LHCN-M2 (cell line): Measurements from ENCODE around the gene OR4X1. TPM values are rescaled to one million over a fixed set of nuclear protein-coding genes. Genes with fewer than 3 reads are reported as not detected.
"Not testable (repeated sequence)": the region's sequence is repeated elsewhere in the genome, so short reads cannot be mapped to it uniquely, and the experiment has no call there.

Source experiments
- DNase-seq: peaks from one replicate; pipeline ENCODE4 v3.0.0-alpha.2; 2012; ENCODE audit warnings: low read depth
- polyA plus RNA-seq: library from polyadenylated mRNA; unstranded; fragments of >200 nt; gene quantifications from one replicate; pipeline ENCODE4 v1.2.1, GENCODE V29; 2012; ENCODE audit warnings: missing spikeins
- total RNA-seq: library from RNA; depleted of rRNA; stranded (reverse); fragments of >200 nt; gene quantifications from 2 replicates; pipeline ENCODE4 v1.2.3, GENCODE V29; 2014; rRNA removed

Gene OR4X1, protein sequence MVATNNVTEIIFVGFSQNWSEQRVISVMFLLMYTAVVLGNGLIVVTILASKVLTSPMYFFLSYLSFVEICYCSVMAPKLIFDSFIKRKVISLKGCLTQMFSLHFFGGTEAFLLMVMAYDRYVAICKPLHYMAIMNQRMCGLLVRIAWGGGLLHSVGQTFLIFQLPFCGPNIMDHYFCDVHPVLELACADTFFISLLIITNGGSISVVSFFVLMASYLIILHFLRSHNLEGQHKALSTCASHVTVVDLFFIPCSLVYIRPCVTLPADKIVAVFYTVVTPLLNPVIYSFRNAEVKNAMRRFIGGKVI
- total RNA-seq: not detected in 2 replicates
- not detected for polyA plus RNA-seq

DNA sequence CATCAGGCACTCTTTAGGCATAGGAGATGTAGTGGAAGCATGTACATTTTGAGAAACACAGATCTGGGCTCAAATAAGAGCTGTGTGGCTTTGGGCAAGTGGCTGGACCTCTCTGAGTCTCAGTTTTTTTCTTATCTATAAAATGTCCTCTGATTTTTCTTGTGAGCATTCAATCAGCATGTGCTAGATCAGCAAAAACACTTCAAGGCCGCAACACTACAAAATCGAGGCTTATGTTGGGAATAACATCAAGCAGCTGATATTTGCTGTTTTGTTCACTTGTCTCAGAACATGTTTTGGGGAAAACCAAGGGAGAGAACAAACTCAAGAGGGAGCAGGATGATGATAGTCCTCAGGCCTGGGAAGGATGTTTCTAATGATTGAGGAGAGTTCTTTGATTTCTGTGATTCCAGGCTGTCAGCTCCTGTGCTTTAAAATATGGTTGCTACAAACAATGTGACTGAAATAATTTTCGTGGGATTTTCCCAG is at the start of gene OR4X1:
TSS of gene OR4X1 (plus strand) at position 439 of the 489 bp plus-strand sequence. CDS start at position 439, 0 bp downstream.
- no peak for DNase-seq

GRCh38 chr11:48216510-48216909 is 47.2 kb upstream of the OR4X1 start, which contains the start of gene OR4B1:
Gene OR4B1 (plus strand): TSS chr11:48216810. CDS start chr11:48216810, 0 bp downstream.
- DNase-seq: no peak

DNA sequence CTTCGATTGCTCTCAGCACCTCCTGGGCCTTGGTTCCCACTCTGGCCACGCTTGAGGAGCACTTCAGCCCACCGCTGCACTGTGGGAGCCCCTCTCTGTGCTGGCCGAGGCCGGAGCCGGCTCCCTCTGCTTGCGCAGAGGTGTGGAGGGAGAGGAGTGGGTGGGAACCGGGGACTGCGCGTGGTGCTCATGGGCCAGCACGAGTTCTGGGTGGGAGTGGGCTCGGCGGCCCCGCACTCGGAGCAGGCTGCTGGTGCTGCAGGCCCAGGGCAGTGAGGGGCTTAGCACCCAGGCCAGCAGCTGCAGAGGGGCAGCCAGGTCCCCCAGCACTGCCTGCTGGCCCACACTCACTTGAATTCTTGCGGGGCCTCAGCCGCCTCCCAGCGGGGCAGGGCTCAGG is 34.9 kb upstream of the OR4X1 start:
- no peak for DNase-seq

- not testable (repeated sequence) for DNase-seq
Measured at GRCh38 chr11:48230057-48230456, 33.6 kb upstream of the OR4X1 start.

DNA sequence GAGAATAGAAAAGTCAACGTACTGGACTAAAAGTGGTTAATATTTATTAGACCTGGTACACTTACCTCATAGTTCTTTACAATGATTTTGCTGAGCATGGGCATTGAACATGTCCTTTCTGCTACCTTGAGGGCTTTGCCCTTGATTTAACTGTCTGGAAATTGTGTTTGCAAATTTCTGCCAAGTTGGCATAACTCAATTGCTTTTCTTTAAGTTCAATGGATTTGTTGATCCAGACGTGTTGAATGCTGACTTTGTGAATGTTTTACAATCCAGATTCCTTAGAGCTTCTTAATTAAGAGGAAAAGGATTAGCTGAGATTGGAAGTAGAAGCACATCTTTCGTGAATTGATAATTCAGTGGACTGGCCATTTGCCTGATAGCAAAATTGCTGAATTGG is 25.9 kb upstream of the OR4X1 start:
- no peak for DNase-seq

DNA sequence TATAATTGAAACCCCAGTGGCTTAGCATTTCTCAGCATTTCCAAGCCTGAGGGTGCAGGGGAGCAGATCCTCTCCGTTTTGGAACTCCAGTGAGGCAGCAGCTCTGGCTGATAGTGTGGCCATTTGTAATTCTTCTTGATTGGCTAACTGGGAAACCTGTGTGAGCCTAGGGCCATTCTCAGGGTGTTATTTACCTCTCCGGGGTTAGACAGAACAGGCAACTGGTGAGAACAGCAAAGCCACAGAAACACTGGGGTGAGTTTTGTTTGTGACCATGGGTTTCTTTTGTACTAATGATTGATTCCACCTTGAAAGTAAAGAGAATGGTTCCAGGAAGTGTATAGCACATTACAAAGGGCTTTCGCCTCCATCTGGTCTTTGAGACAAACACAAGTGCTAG is 21.2 kb upstream of the OR4X1 start:
- no peak for DNase-seq

GRCh38 chr11:48244804-48245203 is 18.9 kb upstream of the OR4X1 start, which contains the start of gene OR4X2:
Gene OR4X2 (plus strand): TSS chr11:48245104. CDS start chr11:48245104, 0 bp downstream.
- no peak for DNase-seq

- no peak for DNase-seq
Measured at GRCh38 chr11:48248902-48249301, 14.8 kb upstream of the OR4X1 start.

DNA sequence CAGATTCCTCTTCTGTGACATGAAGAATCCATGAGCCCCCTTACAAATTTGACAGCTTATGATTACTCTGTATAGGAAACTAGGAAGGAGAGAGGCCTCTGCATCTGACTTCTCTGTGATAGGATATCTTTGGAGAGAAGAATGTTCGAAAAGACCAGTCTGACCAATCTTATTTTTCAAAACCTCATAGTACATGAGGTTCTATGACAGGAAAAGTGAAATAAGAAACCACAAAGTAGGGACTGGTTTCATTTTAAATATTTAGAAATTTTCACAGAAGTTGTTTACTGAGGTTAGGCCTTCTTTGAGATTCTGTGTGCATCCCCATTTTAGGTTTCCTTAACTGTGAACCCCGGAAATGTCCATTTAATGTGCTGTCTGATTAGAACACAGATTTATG is 2.1 kb upstream of the OR4X1 start:
- DNase-seq: no peak

DNA sequence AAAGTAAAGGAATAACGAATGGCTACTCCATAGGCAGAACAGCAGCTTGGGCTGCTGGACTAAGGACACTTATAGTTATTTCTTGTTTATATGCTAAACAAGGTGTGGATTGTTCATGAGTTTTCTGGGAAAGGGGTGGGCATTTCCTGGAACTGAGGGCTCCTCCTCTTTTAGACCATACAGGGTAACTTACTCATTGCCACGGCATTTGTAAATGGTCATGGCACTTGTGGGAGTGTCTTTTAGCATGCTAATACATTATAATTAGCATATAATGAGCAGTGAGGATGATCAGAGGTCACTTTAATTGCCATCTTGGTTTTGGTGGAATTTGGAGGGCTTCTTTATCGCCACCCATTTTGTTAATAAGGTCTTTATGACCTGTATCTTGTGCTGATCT is 7.0 kb downstream of the OR4X1 start:
- no peak for DNase-seq

DNA sequence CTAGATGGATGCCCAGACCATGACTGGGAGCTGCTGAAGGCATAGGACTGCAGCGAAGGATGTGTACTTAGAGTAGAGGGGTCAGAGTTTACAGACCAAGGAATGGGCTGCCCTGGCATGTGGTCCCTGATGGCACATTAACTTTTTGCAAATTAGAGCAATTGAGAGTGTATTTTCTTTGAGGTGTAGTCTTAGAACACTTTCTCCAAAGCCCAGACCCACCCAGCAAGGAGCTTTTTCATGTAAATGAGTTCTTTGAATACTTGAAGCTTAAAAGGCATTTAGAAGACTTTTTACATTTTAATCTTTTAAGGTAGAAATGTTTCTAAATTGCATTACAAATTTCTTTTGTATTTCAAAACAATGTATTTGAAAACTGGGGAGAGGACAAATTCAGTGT is 8.9 kb downstream of the OR4X1 start:
- no peak for DNase-seq

GRCh38 chr11:48305923-48306322 is 42.3 kb downstream of the OR4X1 start, which contains the start of gene OR4S1:
Gene OR4S1 (plus strand): TSS chr11:48306223. CDS start chr11:48306223, 0 bp downstream.
- no peak for DNase-seq

DNA sequence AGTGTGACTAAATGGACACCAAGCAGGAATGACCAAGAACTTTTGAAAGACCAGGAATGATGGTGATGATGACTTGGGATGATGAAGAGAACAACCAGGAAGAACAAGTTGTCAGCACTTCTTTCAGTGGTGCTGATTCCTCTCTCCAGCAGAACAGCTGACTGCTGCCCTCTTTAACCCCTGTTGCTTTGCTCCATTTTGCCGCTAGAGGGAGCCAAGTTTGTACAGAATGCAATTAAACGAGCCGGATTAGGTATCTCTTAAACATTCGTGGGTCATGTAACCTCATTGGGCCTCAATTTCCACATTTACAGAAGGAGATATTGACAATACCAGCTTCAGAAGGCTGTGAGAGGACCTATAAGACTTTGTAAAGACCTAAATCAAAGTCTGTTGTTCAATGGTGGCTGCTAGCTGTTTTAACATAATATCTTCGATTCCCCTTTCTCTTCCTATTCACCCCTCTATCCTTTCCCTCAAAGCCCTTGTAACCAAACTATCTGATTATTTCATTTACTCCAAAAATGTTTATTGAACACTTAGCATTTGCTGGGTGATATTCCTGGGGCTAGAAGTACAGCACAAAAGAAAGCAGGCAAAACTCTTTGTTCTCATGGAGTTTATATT is 44.2 kb downstream of the OR4X1 start:
- DNase-seq: peak; percentile 46

DNA sequence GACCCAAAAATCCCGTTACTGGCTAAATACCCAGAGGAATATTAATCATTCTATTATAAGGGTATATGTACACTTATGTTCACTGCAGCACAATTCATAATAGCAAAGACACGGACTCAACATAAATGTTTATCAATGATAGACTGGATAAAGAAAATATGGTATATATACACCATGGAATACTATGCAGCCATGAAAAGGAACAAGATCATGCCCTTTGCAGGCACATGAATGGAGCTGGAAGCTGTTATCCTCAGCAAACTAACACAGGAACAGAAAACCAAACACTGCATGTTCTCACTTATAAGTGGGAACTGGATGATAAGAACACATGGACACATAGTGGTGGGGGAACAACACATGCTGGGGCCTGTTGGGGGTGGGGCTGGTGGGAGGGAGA is 49.9 kb downstream of the OR4X1 start:
- not testable (repeated sequence) for DNase-seq

Other genes starting within 250 kb of the OR4X1 start
- not detected in 2 replicates for gene OR4B1, start 47.1 kb upstream of the OR4X1 start, total RNA-seq
- not detected in 2 replicates for gene OR4X2, start 18.8 kb upstream of the OR4X1 start, total RNA-seq
- not detected in 2 replicates for gene OR4S1, start 42.4 kb downstream of the OR4X1 start, total RNA-seq
- not detected in 2 replicates for gene OR4C3, start 61.1 kb downstream of the OR4X1 start, total RNA-seq
- not detected in 2 replicates for gene OR4C5, start 102.6 kb downstream of the OR4X1 start, total RNA-seq
- gene OR4A47, start 224.9 kb downstream of the OR4X1 start, total RNA-seq: not detected in 2 replicates